HepG2 (cell line): Measurements from ENCODE around the gene PHLPP2.

ENCODE experiments used
- CREB1 ChIP-seq, 2 experiments: fragments of 450-650 bp in 1 of 2; IDR thresholded peaks; 2 replicates each; pipeline ENCODE4 v1.6.1; 2016 to 2017; ENCODE audit warnings: control low read depth in 1 of 2, mild to moderate bottlenecking in 1 of 2, missing compliant biosample characterization in 1 of 2, missing genetic modification characterization in 1 of 2
- FOXP1 ChIP-seq, 2 experiments: fragments of 450-650 bp in 1 of 2; IDR thresholded peaks; 2 replicates each; pipeline ENCODE4 v1.6.1; 2017 to 2018; ENCODE audit warnings: antibody characterized with exemption in 1 of 2
- IKZF1 ChIP-seq: fragments of 450-650 bp; IDR thresholded peaks from 2 replicates; pipeline ENCODE4 v1.7.1; 2016
- POLR2A ChIP-seq, 2 experiments: IDR thresholded peaks; 2 replicates each; pipeline ENCODE4 v1.6.1; 2011; ENCODE audit warnings: low read depth in 2 of 2, low read length in 2 of 2, mild to moderate bottlenecking in 1 of 2, moderate library complexity in 1 of 2; ENCODE audit not compliant: insufficient read depth in 1 of 2
- SP2 ChIP-seq: sonication (generic); formaldehyde crosslinking; IDR thresholded peaks from 2 replicates; pipeline ENCODE4 v1.5.1; 2020; ENCODE audit warnings: mild to moderate bottlenecking, missing genetic modification reagents
- TF ChIP-seq, protein P1 (sequence below): sonication (generic); formaldehyde crosslinking; IDR thresholded peaks from 2 replicates; pipeline ENCODE4 v1.5.0; 2020; ENCODE audit warnings: missing genetic modification reagents, mild to moderate bottlenecking, borderline replicate concordance
- TF ChIP-seq, protein P2 (sequence below): sonication (generic); formaldehyde crosslinking; conservative IDR thresholded peaks from 2 replicates; pipeline ENCODE4 v1.4.0; 2020; ENCODE audit warnings: missing genetic modification reagents

DNA sequence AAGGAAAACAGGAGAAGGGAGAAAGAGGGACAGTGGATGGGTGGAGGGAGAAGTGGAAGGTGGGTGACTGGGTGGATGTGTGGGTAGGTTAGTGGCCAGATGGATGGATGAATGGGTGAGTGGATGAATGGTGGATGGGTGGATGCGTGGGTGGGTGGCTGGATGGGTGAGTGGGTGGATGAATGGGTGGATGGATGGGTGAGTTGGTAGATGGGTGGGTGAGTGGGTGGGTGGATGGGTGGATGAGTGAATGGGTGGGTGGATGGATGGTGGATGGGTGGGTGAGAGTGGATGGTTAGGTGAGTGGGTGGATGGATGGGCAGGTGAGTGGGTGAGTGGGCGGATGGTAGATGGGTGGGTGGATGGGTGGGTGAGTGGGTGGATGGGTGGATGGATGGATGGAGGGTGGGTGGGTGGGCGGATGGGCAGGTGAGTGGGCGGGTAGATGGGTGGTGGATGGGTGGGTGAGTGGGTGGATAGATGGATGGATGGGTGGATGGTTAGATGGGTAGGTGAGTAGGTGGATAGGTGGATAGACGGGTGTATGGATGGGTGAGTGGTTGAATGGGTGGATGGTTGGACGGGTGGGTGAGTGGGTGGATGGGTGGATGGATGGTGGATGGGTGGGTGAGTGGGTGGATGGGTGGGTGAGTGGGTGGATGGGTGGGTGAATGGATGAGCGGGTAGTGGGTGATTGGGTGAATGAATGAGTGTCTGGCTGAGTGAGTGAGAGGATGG is 99.2 kb downstream of the PHLPP2 start:
- TF ChIP-seq FOXP1 (IDR thresholded peaks at IDR 0.05) (no peak), FOXP1 (CRISPR knock-in tag; IDR thresholded peaks at IDR 0.05) (no peak), CREB1 (IDR thresholded peaks at IDR 0.05) (no peak), CREB1 (CRISPR knock-in tag; IDR thresholded peaks at IDR 0.05) (no peak), IKZF1 (no peak), POLR2A (IDR thresholded peaks at IDR 0.05; ENCODE audit: insufficient read depth in 1 of 2, low read depth in 2 of 2, low read length in 2 of 2) (no peak), SP2 (CRISPR knock-in tag) (peak; percentile 20; the same call in 1 of the 2 replicates)
- TF ChIP-seq, protein P1, sequence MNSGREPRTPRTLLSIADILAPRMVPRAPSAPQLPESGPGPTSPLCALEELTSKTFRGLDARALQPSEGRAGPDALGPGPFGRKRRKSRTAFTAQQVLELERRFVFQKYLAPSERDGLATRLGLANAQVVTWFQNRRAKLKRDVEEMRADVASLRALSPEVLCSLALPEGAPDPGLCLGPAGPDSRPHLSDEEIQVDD (CRISPR knock-in tag), result no peak
- TF ChIP-seq, protein P2, sequence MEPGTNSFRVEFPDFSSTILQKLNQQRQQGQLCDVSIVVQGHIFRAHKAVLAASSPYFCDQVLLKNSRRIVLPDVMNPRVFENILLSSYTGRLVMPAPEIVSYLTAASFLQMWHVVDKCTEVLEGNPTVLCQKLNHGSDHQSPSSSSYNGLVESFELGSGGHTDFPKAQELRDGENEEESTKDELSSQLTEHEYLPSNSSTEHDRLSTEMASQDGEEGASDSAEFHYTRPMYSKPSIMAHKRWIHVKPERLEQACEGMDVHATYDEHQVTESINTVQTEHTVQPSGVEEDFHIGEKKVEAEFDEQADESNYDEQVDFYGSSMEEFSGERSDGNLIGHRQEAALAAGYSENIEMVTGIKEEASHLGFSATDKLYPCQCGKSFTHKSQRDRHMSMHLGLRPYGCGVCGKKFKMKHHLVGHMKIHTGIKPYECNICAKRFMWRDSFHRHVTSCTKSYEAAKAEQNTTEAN (CRISPR knock-in tag), result no peak
